ENCODE measurements around the gene OTOP2.

Gene OTOP2

DNA sequence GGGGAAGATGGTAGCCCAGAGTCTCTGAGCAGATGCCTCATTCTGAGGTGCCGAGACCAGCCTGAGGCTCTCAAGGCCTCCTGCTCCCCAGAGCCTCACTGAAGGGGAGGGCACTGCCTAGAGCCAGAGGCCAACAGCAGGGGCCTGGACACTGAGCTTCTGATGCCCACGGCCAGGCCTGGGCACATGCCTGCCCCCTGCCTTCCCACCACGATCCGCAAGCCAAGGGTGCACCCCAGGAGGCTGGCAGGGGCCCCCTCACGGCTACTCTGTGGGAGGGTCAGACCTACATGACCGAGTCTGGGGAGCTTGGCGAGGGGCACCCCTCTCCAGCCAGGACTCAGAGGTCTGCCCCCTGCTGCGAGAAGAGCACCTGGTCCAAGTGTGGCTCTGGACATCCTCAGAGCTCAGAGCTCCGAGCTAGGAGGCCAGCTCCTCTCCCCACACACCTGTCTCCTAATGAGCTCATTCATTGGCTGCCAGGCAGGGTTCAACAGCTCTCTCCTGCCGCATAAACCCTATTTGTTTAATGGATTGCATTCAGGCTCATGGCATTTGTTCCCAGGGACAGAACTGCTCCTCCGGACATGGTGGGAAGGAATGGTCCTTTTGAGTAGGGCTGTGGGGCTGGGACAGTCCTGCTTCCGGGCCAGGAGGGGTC, 25.5 kb downstream of the OTOP2 start:
- H3K36me3 ChIP-seq: no peaks in the 10 kb centered on the region
- H3K27ac ChIP-seq: no peak overlapping the region
- TF ChIP-seq, protein P1, sequence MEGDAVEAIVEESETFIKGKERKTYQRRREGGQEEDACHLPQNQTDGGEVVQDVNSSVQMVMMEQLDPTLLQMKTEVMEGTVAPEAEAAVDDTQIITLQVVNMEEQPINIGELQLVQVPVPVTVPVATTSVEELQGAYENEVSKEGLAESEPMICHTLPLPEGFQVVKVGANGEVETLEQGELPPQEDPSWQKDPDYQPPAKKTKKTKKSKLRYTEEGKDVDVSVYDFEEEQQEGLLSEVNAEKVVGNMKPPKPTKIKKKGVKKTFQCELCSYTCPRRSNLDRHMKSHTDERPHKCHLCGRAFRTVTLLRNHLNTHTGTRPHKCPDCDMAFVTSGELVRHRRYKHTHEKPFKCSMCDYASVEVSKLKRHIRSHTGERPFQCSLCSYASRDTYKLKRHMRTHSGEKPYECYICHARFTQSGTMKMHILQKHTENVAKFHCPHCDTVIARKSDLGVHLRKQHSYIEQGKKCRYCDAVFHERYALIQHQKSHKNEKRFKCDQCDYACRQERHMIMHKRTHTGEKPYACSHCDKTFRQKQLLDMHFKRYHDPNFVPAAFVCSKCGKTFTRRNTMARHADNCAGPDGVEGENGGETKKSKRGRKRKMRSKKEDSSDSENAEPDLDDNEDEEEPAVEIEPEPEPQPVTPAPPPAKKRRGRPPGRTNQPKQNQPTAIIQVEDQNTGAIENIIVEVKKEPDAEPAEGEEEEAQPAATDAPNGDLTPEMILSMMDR (IDR thresholded peaks at IDR 0.05): no peak
- no peak overlapping the region for H3K4me3 ChIP-seq (ENCODE audit: low read depth in 1 of 2, low read length in 1 of 2)
- no peaks in the 10 kb centered on the region for H3K4me1 ChIP-seq (ENCODE audit: control insufficient read depth in 1 of 2, insufficient read depth in 1 of 2, low read depth in 1 of 2, low read length in 1 of 2)
- no peaks in the 10 kb centered on the region for H3K9me3 ChIP-seq
- H3K27me3 ChIP-seq: peaks cover 74% of the 10 kb centered on the region

DNA sequence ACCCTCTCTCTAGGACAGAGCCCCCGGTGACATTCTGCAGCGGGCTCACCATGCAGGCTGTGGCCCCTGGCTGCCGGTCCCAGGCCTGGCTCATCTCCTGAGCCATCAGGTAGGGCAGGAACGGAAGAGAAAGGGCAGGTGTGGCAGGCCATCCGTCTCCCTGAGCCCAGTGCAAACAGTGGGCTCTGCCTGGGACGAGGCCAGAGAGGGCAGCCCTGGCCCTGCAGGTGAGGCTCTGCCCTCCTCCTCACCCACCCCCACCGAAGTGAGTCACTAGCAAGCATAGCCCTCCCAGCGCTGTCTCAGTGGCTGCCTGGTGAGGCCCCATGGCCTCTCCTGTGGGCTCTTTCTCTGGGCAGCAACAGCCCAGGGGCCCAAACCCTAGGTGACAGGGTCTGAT, 26.1 kb downstream of the OTOP2 start:
- TF ChIP-seq, protein P1 (IDR thresholded peaks at IDR 0.05): no peak
- Histone ChIP-seq H3K4me3 (ENCODE audit: low read depth in 1 of 2, low read length in 1 of 2) (no peak overlapping the region), H3K9me3 (no peaks in the 10 kb centered on the region), H3K27me3 (peaks cover 68% of the 10 kb centered on the region), H3K27ac (no peak overlapping the region), H3K4me1 (ENCODE audit: control insufficient read depth in 1 of 2, insufficient read depth in 1 of 2, low read depth in 1 of 2, low read length in 1 of 2) (no peaks in the 10 kb centered on the region), H3K36me3 (no peaks in the 10 kb centered on the region)

DNA sequence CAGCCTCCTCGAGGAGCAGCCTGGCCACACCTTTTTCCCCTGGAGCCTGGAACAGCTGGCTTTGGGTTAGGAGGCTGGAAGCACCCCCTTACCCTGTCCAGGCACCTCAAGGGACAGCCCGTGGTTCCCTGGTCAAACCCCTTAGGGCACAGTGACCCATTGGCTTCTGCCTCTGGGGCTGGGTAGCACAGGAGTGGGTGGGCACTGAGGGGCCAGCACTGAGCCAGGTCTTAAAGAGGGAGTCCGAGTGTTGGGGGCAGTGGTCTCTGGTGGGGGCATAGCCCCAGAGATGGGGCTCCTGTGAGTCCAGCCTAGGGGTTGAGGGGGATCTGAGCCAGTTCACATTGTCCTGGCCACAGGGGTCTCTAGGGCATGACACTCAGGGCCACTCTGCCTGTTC, 27.0 kb downstream of the OTOP2 start:
- H3K36me3 ChIP-seq: no peaks in the 10 kb centered on the region
- H3K4me3 ChIP-seq (ENCODE audit: low read depth in 1 of 2, low read length in 1 of 2): no peak overlapping the region
- H3K27ac ChIP-seq: no peak overlapping the region
- TF ChIP-seq, protein P1 (IDR thresholded peaks at IDR 0.05): no peak
- H3K4me1 ChIP-seq (ENCODE audit: control insufficient read depth in 1 of 2, insufficient read depth in 1 of 2, low read depth in 1 of 2, low read length in 1 of 2): no peaks in the 10 kb centered on the region
- H3K27me3 ChIP-seq: peaks cover 60% of the 10 kb centered on the region
- H3K9me3 ChIP-seq: no peaks in the 10 kb centered on the region

DNA sequence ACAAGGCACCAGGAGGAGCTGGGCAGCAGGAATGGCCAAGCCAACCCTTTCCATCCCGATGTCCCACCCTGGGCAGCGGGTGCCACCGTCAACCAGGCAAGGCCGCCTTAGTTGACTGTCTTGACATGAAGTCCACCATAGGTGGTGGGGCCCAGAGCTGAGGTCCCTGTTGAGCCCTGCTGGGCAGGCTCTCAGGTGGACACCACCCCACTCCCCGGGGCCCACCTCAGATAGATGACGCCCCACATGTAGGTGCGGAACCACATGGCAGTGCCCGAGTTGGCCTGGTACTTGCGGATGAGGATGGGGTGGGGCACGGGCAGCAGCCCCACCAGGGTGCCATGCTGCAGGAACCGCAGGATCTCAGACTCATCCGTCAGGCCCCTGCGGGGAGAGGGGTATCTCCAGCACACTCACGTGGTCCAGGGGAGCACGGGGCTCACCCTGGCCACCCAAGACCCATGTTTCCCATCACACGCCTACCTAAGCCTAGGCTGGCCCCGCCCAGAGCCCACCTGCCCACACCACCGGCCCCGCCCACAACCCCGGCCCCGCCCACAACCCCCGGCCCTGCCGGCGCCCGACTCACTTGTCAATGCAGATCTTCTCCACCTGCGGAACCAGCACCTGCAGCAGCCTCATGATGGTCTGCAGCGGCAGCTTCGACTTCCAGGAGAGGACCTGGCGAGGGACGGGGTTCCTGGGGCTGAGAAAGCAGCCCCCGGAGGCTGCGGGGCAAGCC, 27.8 kb downstream of the OTOP2 start:
- Histone ChIP-seq H3K4me1 (ENCODE audit: control insufficient read depth in 1 of 2, insufficient read depth in 1 of 2, low read depth in 1 of 2, low read length in 1 of 2) (no peaks in the 10 kb centered on the region), H3K4me3 (ENCODE audit: low read depth in 1 of 2, low read length in 1 of 2) (no peak overlapping the region), H3K27me3 (peaks cover 52% of the 10 kb centered on the region), H3K36me3 (no peaks in the 10 kb centered on the region), H3K9me3 (peaks cover 6% of the 10 kb centered on the region), H3K27ac (no peak overlapping the region)
- TF ChIP-seq, protein P1 (IDR thresholded peaks at IDR 0.05): no peak

DNA sequence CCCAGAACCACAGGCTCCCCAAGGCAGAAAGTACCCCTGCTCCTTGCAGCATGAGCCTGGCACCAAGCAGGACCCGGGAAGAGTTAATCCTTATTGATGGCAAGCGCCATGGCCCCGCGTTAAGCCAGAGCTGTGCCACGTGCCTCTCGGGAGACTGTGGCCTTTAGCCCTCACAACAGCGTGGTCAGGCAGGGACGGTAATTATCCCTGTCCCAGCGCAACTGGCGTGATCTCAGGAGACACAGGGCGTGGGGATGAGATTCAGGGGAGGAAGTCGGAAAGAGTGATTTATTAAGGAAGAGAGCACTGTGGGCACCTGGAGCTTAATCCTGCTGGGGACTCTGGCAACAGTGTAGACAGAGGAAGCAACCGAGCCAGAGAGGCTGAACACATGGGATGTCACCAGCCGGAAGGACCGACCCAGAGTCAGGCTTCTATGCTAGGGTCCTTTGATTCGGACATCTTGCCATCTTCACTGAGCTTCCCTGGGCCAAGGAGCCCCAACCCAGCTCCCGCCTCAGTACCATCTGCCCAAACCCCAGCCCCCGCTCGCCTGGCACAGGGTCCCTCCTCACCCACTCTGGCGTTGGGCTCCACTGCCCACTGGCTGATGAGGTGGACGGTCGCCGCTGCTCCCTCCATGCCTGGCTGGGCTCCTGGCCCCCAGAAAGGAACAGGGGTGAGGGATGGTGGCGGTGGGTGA, 28.5 kb downstream of the OTOP2 start:
- TF ChIP-seq, protein P1 (IDR thresholded peaks at IDR 0.05): no peak
- peaks cover 44% of the 10 kb centered on the region for H3K27me3 ChIP-seq
- no peak overlapping the region for H3K27ac ChIP-seq
- H3K4me3 ChIP-seq (ENCODE audit: low read depth in 1 of 2, low read length in 1 of 2): no peak overlapping the region
- H3K36me3 ChIP-seq: no peaks in the 10 kb centered on the region
- H3K9me3 ChIP-seq: peaks cover 7% of the 10 kb centered on the region
- no peaks in the 10 kb centered on the region for H3K4me1 ChIP-seq (ENCODE audit: control insufficient read depth in 1 of 2, insufficient read depth in 1 of 2, low read depth in 1 of 2, low read length in 1 of 2)

Measured in neutrophil (primary cell).